Lung (tissue), 12 donors: ENCODE measurements around the gene C14orf119. TPM values are rescaled to one million over a fixed set of nuclear protein-coding genes. Genes with fewer than 3 reads are reported as not detected.

Experiments
- ATAC-seq: fragments of 200-7000 bp; cut with Tn5 transposase; one replicate; pipeline ENCODE4 v1.9.1; 2020; ENCODE audit warnings: moderate number of reproducible peaks; ENCODE audit not compliant: insufficient read depth, low FRiP score
- DNase-seq, 3 donors: peaks; one replicate each; pipeline ENCODE4 v3.0.0-alpha.2; 2013 to 2017
- H3K27ac ChIP-seq, 2 donors: one replicate each; pipeline ENCODE4 v1.5.1; 2013; ENCODE audit warnings: mild to moderate bottlenecking in 2 of 2, moderate library complexity in 2 of 2, control low read depth in 1 of 2, inconsistent platforms in 1 of 2, low read depth in 1 of 2, low read length in 1 of 2
- H3K27me3 ChIP-seq, 3 donors: one replicate each; pipeline ENCODE4 v1.5.1; 2013; ENCODE audit warnings: low read length in 2 of 3; ENCODE audit not compliant: control insufficient read depth in 3 of 3, insufficient read depth in 3 of 3
- H3K36me3 ChIP-seq, 4 donors: one replicate each; pipeline ENCODE4 v1.5.1; 2013; ENCODE audit warnings: low read length in 4 of 4, mild to moderate bottlenecking in 1 of 4, moderate library complexity in 1 of 4; ENCODE audit not compliant: control insufficient read depth in 4 of 4, insufficient read depth in 4 of 4
- H3K4me1 ChIP-seq, 5 donors: one replicate each; pipeline ENCODE4 v1.5.1; 2013; ENCODE audit warnings: low read length in 5 of 5, mild to moderate bottlenecking in 2 of 5, moderate library complexity in 1 of 5; ENCODE audit not compliant: control insufficient read depth in 5 of 5, insufficient read depth in 5 of 5
- H3K4me3 ChIP-seq: one replicate; pipeline ENCODE4 v1.5.1; 2013; ENCODE audit warnings: mild to moderate bottlenecking, control low read depth, moderate library complexity
- H3K9ac ChIP-seq, 2 donors: one replicate each; pipeline ENCODE4 v1.5.1; 2013; ENCODE audit warnings: low read length in 2 of 2, control low read depth in 1 of 2; ENCODE audit not compliant: insufficient read depth in 1 of 2
- H3K9me3 ChIP-seq, 4 donors: one replicate each; pipeline ENCODE4 v1.5.1; 2013; ENCODE audit warnings: low read length in 3 of 4, mild to moderate bottlenecking in 1 of 4, moderate library complexity in 1 of 4; ENCODE audit not compliant: control insufficient read depth in 4 of 4, insufficient read depth in 3 of 4
- CTCF ChIP-seq: IDR thresholded peaks from 2 replicates; pipeline ENCODE4 v1.5.1; 2012; ENCODE audit warnings: mild to moderate bottlenecking; ENCODE audit errors: control extremely low read depth, extremely low read depth
- WGBS, 2 donors: extraction: QIAGEN DNeasy Blood & Tissue Kit; methylation state at CpG; one replicate each; pipeline ENCODE4 v1.1.7; 2013; 5-methylcytosine and 5-hydroxymethylcytosine counted together
- polyA plus RNA-seq, 2 donors: library from polyadenylated mRNA; stranded (reverse); fragments of 200-250 nt; gene quantifications; one replicate each; pipeline ENCODE4 v1.2.1, GENCODE V29; 2013
- total RNA-seq, 2 donors: library from RNA; depleted of rRNA in 1 of 2; stranded (reverse); fragments of >200 nt in 1 of 2; gene quantifications; one replicate each; pipeline ENCODE4 v1.2.1, GENCODE V29; 2014 to 2021
- donor health status: control.
- donor health status: control.
- donor health status: Bipolar disorder and iron deficiency.
- donor health status: healthy.
- donor health status: DM: yes; HTN: yes; CAD: no.

C14orf119 gene
- total and polyA plus RNA-seq, 4 donors = 23.9 to 64.9 (median 41.4) TPM

GRCh38 chr14:23139874-23140273 is 44.6 kb downstream of the C14orf119 start:
- no peak for TF ChIP-seq CTCF
- H3K36me3 ChIP-seq = peaks cover 0 to 51% (median 24%) of the 10 kb centered on the region in 4 donors
- 94 to 96% methylated on average over 2 of the region's 2 CpGs for WGBS, 2 donors
- no peak overlapping the region for H3K27ac ChIP-seq
- ATAC-seq (no peak), DNase-seq (no peak)
- no peaks in the 10 kb centered on the region for H3K9me3 ChIP-seq
- H3K27me3 ChIP-seq = no peaks in the 10 kb centered on the region
- H3K4me3 ChIP-seq = no peak overlapping the region
- H3K9ac ChIP-seq = no peak overlapping the region
- peaks cover 0 to 8% (median 4%) of the 10 kb centered on the region in 5 donors for H3K4me1 ChIP-seq

- DNase-seq = peak in 2 of 3 donors; percentile 26 to 53
- Histone ChIP-seq H3K4me3 (no peak overlapping the region), H3K27ac (no peak overlapping the region), H3K36me3 (peaks cover 0 to 51% (median 24%) of the 10 kb centered on the region in 4 donors), H3K9me3 (no peaks in the 10 kb centered on the region), H3K4me1 (peaks cover 0 to 8% (median 4%) of the 10 kb centered on the region in 5 donors), H3K27me3 (no peaks in the 10 kb centered on the region), H3K9ac (no peak overlapping the region)
- ATAC-seq = no peak
- no peak for TF ChIP-seq CTCF
- WGBS, 2 donors = 83 to 89% methylated on average over 6 of the region's 6 CpGs
Measured at GRCh38 chr14:23140371-23140770, 45.1 kb downstream of the C14orf119 start.

- H3K9ac ChIP-seq = no peak overlapping the region
- H3K9me3 ChIP-seq = no peaks in the 10 kb centered on the region
- 65 to 79% methylated on average over 7 of the region's 7 CpGs for WGBS, 2 donors
- H3K27ac ChIP-seq = peak overlapping the region in 1 of 2 donors; percentile 68
- H3K4me3 ChIP-seq = no peak overlapping the region
- no peak for TF ChIP-seq CTCF
- H3K27me3 ChIP-seq = no peaks in the 10 kb centered on the region
- peaks cover 0 to 8% (median 6%) of the 10 kb centered on the region in 5 donors for H3K4me1 ChIP-seq
- H3K36me3 ChIP-seq = peaks cover 0 to 53% (median 23%) of the 10 kb centered on the region in 4 donors
- ATAC-seq (no peak), DNase-seq (peak in 1 of 3 donors; percentile 34)
Measured at GRCh38 chr14:23141706-23142444, 46.6 kb downstream of the C14orf119 start.
